Mucosa of descending colon (tissue), 3 donors: ENCODE results near the gene SHISA2. TPM values are rescaled to one million over a fixed set of nuclear protein-coding genes. Genes with fewer than 3 reads are reported as not detected.
"Not testable (repeated sequence)": the region's sequence is repeated elsewhere in the genome, so short reads cannot be mapped to it uniquely, and the experiment has no call there.

ENCODE experiments used
- ATAC-seq: fragments of 200-7000 bp; cut with Tn5 transposase; one replicate; pipeline ENCODE4 v1.9.1; 2020; ENCODE audit warnings: mild to moderate bottlenecking, moderate library complexity
- DNase-seq, 3 donors: peaks; one replicate each; pipeline ENCODE4 v3.0.0-alpha.2; 2020
- H3K36me3 ChIP-seq: fragments of 200-600 bp; one replicate; pipeline ENCODE4 v1.8.0; 2021; ENCODE audit warnings: low read depth, mild to moderate bottlenecking
- H3K4me1 ChIP-seq: fragments of 200-600 bp; one replicate; pipeline ENCODE4 v1.8.0; 2021; ENCODE audit warnings: low read depth, mild to moderate bottlenecking
- H3K4me3 ChIP-seq: fragments of 200-600 bp; one replicate; pipeline ENCODE4 v1.8.0; 2021; ENCODE audit warnings: mild to moderate bottlenecking
- H3K9me3 ChIP-seq: fragments of 200-600 bp; one replicate; pipeline ENCODE4 v1.8.0; 2021; ENCODE audit warnings: mild to moderate bottlenecking
- intact Hi-C, 2 donors: fragments of 100-400 bp; cut with DNase I in 1 of 2; cut with micrococcal nuclease in 1 of 2; formaldehyde crosslinking; loops; one replicate each; pipeline versions ENCODE4 v1.11.0 to v1.11.1; 2022; cut with DNase I, micrococcal nuclease
- long read RNA-seq, 2 donors: library from polyadenylated mRNA; unstranded; transcript quantifications; one replicate each; pipeline ENCODE4 v2.0.0, GENCODE V29; 2019 to 2021
- total RNA-seq, 3 donors: library from RNA; stranded (reverse); fragmentation: NEBNext Ultra II Directional in 2 of 3; extraction: Animal tissue kit (Norgen Biotek cat#: 25700) in 2 of 3; gene quantifications; one replicate each; pipeline versions ENCODE4 v1.2.1 to v1.2.4, GENCODE V29; 2021 to 2023
- TF ChIP-seq, protein P1 (sequence below): fragments of 200-600 bp; IDR thresholded peaks from one replicate; pipeline ENCODE4 v1.8.0; 2022; ENCODE audit warnings: antibody characterized with exemption, mild to moderate bottlenecking
- donor health status: DM: no; HTN: no; CAD: no; lungs with moderate emphysema.
- donor health status: DM: no; HTN: no; CAD: no.
- donor health status: DM: no; HTN: yes; CAD: no.

SHISA2 gene
- total RNA-seq, result under 1 TPM; 0.26 to 0.43 (median 0.32) TPM
- long read RNA-seq, donor 1, result 0 reads
- long read RNA-seq, donor 2, partial matches to known transcripts, result 0 of 1 reads
- long read RNA-seq, donor 2, other reads (novel, unspliced or antisense), result 1 of 1 reads

- peaks cover 9% of the 10 kb centered on the region for H3K4me1 ChIP-seq
- DNase-seq, result peak in 2 of 3 donors; percentile 23 to 34
- intact Hi-C loops, result no loop called here
- ATAC-seq, result peak; percentile 80
- H3K36me3 ChIP-seq, result no peaks in the 10 kb centered on the region
- H3K4me3 ChIP-seq, result no peak within 1 kb of the TSS
- no peaks in the 10 kb centered on the region for H3K9me3 ChIP-seq
- TF ChIP-seq, protein P1, sequence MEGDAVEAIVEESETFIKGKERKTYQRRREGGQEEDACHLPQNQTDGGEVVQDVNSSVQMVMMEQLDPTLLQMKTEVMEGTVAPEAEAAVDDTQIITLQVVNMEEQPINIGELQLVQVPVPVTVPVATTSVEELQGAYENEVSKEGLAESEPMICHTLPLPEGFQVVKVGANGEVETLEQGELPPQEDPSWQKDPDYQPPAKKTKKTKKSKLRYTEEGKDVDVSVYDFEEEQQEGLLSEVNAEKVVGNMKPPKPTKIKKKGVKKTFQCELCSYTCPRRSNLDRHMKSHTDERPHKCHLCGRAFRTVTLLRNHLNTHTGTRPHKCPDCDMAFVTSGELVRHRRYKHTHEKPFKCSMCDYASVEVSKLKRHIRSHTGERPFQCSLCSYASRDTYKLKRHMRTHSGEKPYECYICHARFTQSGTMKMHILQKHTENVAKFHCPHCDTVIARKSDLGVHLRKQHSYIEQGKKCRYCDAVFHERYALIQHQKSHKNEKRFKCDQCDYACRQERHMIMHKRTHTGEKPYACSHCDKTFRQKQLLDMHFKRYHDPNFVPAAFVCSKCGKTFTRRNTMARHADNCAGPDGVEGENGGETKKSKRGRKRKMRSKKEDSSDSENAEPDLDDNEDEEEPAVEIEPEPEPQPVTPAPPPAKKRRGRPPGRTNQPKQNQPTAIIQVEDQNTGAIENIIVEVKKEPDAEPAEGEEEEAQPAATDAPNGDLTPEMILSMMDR, result no peak
Measured at GRCh38 chr13:26051657-26052311, at the start of gene SHISA2. TSS of gene SHISA2 (minus strand) at chr13:26052016. CDS start at chr13:26050975, 1,041 bp downstream.

GRCh38 chr13:26095846-26096610 is 44.2 kb upstream of the SHISA2 start:
- Histone ChIP-seq H3K9me3 (no peaks in the 10 kb centered on the region), H3K4me1 (no peaks in the 10 kb centered on the region), H3K4me3 (no peak overlapping the region), H3K36me3 (no peaks in the 10 kb centered on the region)
- DNase-seq (no peak), ATAC-seq (no peak)
- TF ChIP-seq, protein P1, result no peak
- intact Hi-C loops, result no loop called here

GRCh38 chr13:26095338-26095737 is 43.5 kb upstream of the SHISA2 start:
- TF ChIP-seq, protein P1, result no peak
- Histone ChIP-seq H3K4me1 (no peaks in the 10 kb centered on the region), H3K4me3 (no peak overlapping the region), H3K9me3 (no peaks in the 10 kb centered on the region), H3K36me3 (no peaks in the 10 kb centered on the region)
- no peak for ATAC-seq
- no peak for DNase-seq
- intact Hi-C loops, result no loop called here

GRCh38 chr13:26076821-26077220 is 25.0 kb upstream of the SHISA2 start:
- H3K9me3 ChIP-seq, intact Hi-C loops, DNase-seq, H3K4me1 ChIP-seq, H3K36me3 ChIP-seq, H3K4me3 ChIP-seq, ATAC-seq: not testable (repeated sequence)

GRCh38 chr13:26075498-26075897 is 23.7 kb upstream of the SHISA2 start:
- TF ChIP-seq, protein P1, result no peak
- ATAC-seq (no peak), DNase-seq (no peak)
- Histone ChIP-seq H3K36me3 (no peaks in the 10 kb centered on the region), H3K4me3 (no peak overlapping the region), H3K4me1 (no peaks in the 10 kb centered on the region), H3K9me3 (no peaks in the 10 kb centered on the region)
- intact Hi-C loops, result no loop called here

DNA sequence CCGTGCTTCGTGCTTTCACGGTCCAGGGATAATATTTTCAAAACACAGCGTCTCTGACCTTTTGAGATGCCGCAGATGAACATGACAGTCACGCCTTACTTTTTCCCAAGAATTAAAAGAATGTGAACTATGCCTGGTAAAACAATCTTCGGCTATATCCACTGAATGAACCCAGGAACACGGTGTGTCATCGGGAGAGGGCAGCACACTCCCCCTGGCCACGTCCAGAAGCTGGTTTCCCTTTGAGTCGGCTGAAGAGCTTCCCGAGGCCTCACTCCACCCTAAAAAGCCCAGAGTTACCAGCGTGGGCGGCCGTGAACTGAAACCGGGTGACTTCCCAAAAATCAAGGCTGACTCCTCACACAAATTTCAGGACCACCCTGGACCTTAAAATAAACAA is 22.9 kb upstream of the SHISA2 start:
- TF ChIP-seq, protein P1, result no peak
- Histone ChIP-seq H3K9me3 (no peaks in the 10 kb centered on the region), H3K4me1 (no peaks in the 10 kb centered on the region), H3K4me3 (no peak overlapping the region), H3K36me3 (no peaks in the 10 kb centered on the region)
- no peak for ATAC-seq
- intact Hi-C loops, result no loop called here
- DNase-seq, result no peak

GRCh38 chr13:26072335-26072734 is 20.5 kb upstream of the SHISA2 start:
- H3K36me3 ChIP-seq, H3K9me3 ChIP-seq, intact Hi-C loops, DNase-seq, H3K4me3 ChIP-seq, H3K4me1 ChIP-seq: not testable (repeated sequence)
- ATAC-seq, result peak; percentile 70
